GM04503 (cell line): ENCODE measurements around the gene PDE6A.

Experiments used
- DNase-seq: peaks from one replicate; pipeline ENCODE4 v3.0.0-alpha.2; 2012; ENCODE audit warnings: low read depth

PDE6A gene

GRCh38 chr5:149930043-149930748 lies 14.4 kb downstream of the PDE6A start:
- no peak for DNase-seq

GRCh38 chr5:149924486-149924885 lies 20.1 kb downstream of the PDE6A start:
- DNase-seq: no peak

- DNase-seq: no peak
These were observed 21.6 kb downstream of the PDE6A start for GRCh38 chr5:149922950-149923349.

GRCh38 chr5:149921597-149921996 lies 23.0 kb downstream of the PDE6A start:
- DNase-seq: no peak

- DNase-seq: no peak
These were observed 27.4 kb downstream of the PDE6A start for GRCh38 chr5:149917073-149917676.

- no peak for DNase-seq
These were observed 28.1 kb downstream of the PDE6A start for GRCh38 chr5:149916334-149917072.

GRCh38 chr5:149915392-149916260 lies 29.0 kb downstream of the PDE6A start:
- no peak for DNase-seq

GRCh38 chr5:149913436-149914419 lies 30.9 kb downstream of the PDE6A start:
- DNase-seq: no peak

- no peak for DNase-seq
These were observed 32.2 kb downstream of the PDE6A start for GRCh38 chr5:149912226-149912871.

GRCh38 chr5:149911031-149911430 lies 33.6 kb downstream of the PDE6A start:
- no peak for DNase-seq

- DNase-seq: no peak
These were observed 36.8 kb downstream of the PDE6A start for GRCh38 chr5:149907828-149908227.

GRCh38 chr5:149904977-149905376 lies 39.6 kb downstream of the PDE6A start:
- DNase-seq: no peak

GRCh38 chr5:149904293-149904886 lies 40.2 kb downstream of the PDE6A start:
- no peak for DNase-seq

- no peak for DNase-seq
These were observed 41.2 kb downstream of the PDE6A start for GRCh38 chr5:149903404-149903803.

GRCh38 chr5:149902177-149902576 lies 42.4 kb downstream of the PDE6A start:
- DNase-seq: no peak

GRCh38 chr5:149901511-149901910 lies 43.1 kb downstream of the PDE6A start:
- no peak for DNase-seq

- no peak for DNase-seq
These were observed 44.2 kb downstream of the PDE6A start for GRCh38 chr5:149900390-149900789.

- DNase-seq: no peak
These were observed 45.8 kb downstream of the PDE6A start for GRCh38 chr5:149898811-149899210.

GRCh38 chr5:149895416-149896345 lies 48.9 kb downstream of the PDE6A start:
- no peak for DNase-seq
